Measurements from ENCODE around the gene SAMHD1.

Gene SAMHD1

DNA sequence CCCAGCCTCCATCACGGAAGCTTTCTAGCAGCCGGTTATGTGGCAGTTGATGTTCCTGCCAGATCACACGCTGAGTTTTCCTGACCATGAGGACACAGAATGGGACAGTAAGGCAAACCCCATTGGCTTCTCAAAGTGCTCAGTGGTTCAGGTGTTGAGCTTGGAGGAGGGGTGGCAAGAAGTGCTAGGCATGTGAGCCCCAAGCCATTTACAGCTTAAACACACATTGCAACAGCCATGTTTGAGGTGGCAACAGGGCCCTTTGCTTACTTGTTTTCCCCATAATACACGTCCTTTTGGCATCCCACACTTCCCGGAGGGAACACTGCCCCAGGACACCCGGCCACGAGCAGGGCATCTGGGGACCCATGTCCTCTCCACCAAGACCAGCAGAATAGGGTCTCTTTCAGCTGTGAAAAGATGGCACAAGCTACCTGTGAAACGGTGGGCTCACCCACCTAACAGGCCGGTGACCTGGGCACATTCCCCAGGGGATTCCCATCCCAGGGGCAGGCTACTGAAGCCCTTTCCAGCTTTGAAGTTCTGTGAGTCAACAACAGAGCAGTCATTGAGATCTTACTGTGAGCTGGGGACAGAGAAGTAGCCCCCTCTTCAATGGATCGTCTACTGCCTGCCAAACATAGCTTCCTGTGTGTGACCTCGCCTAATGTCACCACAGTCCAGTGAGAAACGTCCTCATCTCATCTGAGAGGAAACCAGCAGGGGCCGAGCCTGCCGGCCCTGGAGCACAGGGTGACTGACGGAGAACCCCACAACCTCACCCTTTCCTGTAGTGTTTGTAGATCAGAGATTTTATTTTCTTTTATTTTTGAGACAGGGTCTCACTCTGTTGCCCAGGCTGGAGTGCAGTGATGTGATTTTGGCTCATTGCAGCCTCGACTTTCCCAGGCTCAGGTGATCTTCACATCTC lies 79.6 kb downstream of the SAMHD1 start:
- no peak for DNase-seq

DNA sequence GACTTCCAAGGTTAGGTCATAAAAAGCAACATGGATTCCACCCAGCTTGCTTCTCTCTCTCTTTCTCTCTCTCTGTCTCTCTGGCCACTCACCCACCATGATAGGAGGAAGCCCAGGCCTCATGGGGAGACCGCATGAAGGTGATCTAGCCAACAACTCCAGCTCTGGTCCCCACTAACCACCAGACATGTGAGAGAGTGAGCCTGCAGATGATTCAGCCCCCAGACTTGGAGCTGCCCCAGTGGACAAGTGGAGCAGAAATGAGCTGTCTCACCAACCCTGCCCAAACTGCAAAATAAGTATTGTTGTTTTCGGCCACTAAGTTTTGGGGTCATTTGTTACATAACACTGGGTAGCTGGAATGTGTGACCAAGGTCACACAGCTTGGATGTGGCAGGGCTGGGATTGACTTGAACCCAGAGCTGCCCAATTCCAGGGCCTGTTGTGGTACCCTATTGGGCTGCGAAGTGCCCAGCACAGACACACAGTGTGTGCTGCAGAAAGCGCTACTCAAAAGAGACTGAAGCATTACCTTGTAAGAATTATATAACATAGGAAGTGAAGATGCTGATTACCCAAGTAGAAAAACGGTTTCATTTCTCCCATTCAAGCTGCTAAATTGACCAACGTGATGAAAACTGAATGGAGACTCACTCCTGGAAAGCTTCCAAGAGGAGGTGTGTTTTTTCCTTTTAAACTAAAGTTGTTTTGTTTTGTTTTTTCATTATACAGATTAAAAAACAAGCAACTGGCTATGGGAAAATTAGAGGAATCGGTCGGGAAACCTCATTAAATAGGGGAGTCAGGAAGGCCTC lies 84.6 kb downstream of the SAMHD1 start:
- DNase-seq = no peak

DNA sequence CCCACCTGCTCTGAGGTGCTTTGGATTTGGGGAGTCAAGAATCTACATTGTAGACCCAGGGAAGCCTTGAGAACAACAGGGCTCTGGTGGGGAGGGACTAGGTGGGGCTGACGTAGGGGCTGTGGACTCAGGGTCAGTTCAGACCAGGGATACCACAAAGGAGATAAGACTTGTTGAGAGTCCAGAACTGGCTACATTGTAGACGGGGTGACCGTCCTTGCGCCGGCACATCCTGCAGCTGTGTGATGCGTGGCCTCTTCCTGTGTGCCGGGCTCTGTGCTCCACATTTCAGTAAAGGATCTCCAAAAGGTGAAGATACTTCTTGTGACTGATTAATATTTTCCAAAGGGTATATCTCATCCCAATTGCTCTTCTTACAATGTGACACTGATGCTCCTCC lies 85.3 kb downstream of the SAMHD1 start:
- no peak for DNase-seq

DNA sequence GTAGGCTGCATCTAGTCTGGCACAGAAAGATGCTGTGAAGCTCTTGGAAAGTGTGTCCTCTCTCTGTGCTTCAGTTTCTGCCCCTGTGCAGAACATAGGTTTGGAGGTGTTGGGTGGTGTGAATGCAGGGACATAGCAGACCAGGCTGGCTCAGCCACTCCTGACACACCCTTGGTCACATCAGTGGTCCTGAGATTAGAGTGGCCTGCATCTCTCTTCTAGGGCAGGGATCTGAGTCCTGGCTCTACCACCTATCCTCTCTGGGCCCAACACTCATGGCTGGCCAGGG lies 85.7 kb downstream of the SAMHD1 start:
- DNase-seq = no peak

DNA sequence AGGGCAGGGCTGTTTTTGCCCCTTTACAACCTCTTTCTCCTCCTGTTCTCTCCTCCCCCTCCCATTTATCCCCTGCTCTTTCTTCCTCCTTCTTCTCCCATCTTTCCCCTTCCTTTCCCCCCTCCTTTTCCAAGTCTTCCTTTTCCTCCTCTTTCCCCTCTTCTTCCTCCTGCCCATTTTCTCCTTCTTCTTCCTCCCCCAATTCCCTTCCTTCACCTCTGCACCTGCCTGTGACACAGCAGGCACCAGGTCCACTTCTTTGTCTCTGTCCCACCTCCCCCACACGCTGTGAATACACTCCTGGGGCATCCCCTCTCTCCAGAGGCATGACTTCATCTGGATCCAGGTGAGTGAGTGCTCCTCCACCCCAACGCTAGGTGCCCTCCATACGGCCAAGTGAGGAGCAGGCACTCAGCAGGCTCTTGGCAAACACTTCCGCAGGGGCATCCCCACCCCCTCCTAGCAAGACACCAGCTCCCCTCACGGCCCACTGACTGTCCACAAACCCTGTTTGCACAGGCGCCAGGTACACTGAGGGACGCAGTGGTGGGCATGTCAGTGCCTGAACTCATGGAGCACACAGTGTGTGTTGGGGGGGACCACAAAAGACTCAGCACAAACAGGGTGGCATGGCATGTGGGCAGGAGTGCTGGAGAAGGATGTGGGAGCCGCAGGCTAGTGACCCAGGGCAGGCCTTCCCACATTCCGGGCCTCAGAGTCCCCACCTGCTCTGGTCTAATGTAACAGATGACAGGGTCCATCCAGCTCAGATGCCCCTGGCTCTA lies 86.2 kb downstream of the SAMHD1 start:
- DNase-seq = no peak

DNA sequence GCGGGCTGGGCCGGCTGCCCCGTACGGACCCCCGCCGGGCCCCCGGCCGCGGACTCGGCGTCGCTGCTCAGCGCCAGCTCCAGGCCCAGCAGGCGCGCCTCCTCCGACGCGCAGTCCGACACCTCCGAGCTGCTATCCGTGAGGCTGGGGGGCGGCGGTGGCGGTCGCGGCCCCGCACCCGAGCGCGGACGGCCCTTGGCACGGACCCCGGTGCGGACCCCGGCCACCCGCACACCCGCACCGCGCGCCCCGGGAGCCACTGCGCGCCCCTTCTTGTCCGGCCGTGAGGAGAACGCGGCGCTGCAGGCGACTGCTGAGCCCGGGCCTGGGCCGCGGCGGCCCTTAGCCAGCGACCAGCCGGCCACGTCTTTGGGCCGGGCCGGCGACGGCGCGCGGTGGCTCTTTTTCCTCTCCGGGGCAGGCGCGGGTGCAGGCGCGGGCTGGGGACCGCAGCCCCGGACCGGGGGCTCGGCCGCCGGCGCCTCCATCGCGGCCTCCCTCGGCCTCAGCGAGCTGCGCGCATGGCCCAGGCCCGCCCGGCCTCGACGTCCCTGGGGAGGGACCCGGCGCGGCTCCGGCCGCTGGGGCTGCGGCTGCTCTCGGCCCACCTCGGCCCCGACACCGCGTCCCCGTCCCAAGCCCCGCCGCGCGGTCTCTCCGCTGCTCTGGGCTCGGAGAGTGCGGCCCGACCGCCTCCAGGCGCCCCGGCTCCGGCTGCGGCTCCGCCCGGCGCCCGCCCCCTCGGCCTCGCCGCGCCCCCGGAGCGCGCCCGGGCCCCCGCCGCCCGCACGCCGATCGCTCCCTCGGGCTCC lies 88.4 kb downstream of the SAMHD1 start:
- DNase-seq = no peak

DNA sequence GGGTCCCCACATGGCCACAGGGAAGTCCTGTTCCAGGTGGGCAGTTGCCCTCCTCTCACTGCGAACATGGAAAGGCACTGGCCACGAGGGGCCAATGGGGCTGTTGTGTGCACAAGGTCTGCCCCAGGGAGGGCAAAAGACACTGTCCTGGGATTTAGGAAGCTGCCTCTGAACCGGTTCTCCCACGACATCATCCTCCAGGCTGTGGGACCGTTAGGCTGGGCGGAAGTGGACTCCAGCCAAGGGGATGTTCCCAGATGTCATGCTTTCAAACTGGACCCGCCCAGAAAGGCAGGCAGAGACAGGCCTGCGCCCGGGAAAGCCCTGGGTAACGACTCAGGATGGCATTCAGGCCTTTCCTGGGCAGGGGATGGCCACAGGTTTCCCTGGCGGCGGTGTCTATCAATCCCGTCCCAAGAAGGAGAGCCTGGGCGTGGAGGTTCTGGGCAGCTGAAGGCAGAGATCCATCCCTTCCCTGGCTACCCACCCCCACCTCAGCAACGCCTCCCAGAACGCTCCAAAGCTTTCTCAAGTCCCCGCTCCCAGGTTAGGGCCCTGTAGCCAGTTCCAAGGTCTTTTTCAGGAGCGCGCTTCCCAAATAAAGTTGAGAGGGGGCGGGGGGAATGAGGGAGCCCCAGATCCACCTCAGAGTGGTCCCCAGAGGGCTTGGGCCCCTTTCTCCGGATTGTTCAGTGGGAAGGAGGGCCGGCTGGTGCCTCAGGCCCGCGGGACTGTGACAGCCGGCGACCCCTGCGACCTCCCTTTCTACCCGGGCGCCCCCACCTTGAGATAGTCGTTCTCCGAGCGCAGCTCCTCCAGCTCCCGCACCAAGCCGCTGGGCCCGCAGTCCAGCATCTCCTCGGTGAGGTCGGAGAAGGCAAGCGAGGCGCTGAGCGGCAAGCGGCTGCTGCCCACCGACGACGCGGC lies 89.4 kb downstream of the SAMHD1 start:
- DNase-seq = no peak

DNA sequence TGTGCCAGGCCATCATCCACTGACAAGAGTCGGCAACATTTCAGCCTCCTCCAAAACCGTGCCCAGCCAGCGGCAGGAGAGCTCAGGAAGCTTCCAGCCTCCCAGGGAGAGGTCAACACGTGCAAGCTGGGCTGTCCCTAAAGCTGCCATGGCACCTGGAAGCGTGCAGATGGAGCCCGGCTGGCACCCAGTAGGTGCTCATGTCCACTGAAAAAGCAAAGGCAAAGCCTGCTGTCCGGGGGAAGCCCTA lies 90.0 kb downstream of the SAMHD1 start:
- DNase-seq = no peak

DNA sequence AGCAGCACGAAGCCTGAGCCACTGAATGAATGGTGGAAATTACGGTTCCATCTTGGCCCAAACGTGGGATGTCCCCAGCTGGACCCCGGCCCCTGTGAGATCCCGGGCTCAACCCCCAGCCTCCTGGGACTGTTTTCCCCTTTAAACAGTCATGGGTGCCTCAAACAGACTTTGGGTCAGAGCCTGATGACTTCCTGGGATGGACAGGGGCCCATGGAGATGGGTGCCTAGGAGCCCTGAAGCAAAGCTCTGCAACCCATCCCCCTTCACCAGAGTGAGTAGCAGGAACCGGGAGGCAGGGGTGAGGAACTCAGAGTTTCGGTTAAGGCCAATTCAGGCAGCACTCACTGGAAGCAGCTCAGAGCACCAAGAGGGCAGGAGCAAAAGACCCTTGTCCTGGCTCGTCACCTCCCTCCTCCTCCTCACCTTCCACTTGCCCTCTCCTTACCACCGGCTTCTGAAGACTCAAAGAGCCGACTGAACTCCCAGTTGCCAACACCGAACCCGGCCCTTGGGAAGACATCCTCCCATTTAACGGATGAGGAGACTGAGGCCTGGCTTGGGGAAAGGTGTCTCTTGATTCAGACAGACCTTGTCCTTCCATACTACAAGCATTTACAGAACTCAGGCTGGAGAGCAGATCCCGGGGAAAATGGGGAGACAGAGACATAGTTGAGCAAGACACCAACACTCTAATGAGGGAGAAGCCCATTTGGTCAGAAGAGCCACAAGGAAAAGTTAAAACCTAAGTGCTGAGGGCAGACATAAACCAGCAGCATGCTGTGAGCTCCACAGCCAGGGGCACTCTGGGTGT lies 90.5 kb downstream of the SAMHD1 start:
- DNase-seq = no peak

DNA sequence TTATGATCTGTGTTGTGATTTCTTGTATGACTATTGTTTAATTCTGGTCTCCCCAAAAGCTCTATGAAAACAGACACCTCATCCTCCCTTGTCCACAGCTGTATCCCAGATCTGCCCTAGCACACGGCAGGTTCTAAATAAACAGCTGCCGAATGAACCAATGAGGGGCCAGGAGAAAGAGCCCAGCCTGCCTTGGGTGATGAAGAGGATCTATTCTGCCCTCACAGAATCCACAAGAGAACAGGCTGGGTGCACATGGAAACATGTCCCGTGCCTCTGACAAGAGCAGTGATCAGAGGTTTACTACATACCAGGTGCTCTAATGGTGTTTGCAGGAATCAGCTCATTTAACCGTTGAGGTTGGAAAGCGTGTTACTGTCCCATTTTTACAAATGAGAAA lies 91.2 kb downstream of the SAMHD1 start:
- no peak for DNase-seq

DNA sequence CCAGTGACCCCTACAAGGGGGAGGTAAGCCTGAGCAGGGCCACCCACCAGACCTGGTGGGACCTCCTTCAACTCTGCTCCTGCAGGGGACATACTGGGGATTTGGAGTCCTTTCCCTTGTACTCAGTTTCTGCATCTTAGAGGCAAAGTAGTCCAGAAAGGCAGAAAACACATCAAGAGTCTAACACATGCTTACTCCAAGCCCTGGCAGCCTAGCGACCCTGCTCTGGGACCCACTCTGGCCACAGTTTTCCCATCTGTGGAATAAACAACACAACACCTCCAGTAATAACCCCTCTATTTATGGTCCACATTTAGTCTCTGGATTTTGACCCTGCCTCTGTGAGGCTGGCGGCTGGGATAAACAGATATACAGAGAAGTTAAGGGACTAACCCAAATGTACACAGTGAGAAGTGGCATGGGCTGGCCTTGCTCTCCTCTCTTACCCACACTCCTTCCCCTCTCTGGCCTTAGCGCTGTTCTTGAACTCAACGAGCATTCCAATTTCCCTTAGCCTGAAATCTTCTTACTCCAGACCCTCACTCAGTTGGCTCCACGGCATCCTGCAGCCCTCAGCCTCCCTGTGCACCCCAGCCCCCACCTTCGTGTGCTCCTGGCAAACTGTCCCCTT lies 91.7 kb downstream of the SAMHD1 start:
- no peak for DNase-seq

DNA sequence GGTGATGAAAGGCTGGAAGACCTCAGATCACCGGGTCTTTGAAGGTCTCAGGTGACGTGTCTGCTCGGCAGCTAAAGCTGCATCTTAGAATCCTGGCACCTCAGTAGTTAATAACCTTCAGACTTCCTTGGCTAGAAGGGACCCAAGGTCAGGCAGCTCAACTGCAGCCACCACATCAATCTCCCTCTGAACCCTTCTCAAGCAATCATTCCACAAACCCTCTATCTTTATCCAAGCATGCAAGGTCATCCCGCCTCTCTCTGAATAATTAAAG lies 92.3 kb downstream of the SAMHD1 start:
- DNase-seq = no peak

DNA sequence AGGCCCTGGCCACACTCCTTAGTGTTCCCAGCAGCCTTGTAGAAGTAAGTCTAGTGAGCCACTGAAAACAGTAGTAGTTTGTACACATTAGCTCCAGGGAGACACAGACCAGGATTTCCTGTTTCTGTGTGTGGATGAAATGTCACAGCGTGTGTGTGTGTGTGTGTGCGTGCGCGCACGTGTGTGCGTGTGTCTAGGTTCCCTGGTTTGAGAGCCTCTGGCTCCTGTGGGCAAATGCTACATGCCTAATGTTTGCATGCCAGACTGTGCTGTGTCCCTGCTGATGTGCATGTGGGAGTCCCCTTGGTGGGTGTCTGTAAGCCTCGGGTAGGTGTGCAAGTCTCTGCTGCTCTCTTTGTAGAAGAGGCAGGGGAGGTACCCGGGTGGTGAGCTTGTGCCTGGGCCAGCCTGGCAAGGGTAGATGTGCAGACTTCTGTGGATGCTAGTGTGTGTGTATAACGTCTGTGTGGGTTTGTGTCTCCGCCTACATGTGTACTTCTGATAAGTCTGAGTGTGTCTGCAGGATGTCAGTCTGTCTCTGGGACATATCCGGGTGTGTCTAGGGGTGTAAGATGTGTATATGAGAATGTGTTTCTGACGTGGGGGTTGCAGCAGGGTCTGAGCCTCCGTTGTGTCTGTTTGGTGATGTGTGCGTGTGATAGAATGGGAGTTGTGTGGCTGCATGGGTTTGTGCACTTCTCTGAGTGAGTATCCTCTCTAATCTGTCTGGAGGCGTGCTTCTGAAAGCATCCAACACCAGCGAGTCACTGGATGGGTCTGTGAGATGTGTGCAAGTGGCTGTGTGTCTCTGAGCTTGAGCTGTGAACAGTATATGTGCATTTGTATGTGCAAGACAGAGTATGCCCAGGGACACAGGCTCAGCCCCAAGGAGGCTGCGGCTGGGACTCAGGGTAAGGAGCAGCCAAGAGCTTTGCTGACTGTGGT lies 94.5 kb downstream of the SAMHD1 start:
- no peak for DNase-seq

DNA sequence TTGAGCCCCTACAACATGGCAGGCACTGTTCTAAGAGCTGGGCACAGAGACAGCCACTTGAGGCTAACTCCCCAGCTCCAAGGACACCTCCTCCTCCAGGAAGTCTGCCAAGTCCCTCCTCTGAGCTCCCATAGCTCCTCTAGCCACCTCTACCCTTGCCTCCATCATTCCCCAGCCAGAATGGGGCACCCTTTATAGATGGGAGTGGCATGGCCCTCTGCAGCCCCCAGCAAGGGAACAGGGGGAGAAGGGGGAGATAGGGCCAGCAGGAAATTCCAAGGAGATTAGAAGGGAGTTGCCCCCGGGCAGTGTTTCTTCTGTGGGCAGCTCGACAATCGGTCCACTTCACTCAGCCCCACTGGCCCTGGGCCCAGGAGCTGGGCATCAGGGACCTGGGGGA lies 95.3 kb downstream of the SAMHD1 start:
- no peak for DNase-seq

DNA sequence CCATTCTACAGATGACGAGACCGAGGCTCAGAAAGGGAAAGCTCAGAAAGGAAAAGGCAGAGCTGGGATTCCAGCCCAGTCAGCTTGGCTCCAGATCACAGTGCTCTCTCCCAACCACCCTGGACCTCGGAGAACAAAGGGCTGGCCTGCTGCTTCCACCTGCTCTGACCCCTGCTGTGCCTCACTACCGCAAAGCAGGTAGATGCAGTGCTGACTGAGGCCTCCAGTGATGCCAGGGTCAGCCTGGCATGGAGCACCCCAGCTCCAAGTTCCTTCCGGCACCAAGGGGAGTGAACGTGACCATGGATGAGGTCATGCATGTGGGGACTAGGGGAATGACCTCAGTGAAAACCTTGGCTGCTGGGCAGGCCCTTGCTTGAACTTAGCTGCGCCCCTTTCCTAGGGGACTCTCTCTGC lies 96.3 kb downstream of the SAMHD1 start:
- no peak for DNase-seq

DNA sequence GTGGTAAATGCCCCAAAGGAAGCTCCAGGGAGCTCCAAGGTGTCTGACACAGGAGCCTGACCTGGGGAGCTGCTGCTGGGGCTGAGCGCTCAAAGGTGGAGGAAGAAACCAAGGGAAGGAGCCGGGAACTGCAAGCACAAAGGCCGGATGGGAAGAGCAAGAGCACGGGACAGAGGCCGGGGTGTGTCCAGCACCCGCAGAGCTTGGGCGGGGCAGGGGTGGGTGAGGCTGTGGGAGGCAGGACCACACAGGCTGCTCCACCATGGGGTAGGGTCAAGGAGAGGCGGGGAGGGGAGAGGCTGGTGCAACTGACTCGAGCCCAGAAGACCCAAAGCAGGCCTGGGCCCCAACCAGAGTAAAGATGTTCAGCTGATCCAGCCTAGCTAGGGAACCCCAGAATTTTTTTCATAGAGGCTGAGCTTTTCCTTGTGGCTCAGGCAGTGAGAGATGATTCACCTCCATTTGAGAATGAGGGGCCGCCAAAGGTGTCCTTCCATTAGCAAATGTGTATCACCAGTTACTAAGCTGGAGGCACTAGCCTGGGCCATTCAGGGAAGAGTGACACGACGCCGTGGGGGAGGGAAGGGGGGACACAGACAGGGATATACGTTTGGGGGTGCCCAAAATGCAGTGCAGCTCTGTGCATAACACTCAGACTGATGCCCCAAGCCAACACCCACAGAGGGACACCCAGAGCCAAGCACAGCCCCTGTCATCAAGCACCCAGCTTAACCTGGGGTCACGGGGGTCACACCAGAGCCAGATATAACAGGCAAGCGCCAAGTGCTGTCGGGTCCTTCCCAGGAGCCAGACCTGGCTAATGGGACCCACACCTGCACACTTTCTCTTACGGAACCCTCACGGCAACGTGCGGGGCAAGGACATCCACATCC lies 96.9 kb downstream of the SAMHD1 start:
- no peak for DNase-seq

DNA sequence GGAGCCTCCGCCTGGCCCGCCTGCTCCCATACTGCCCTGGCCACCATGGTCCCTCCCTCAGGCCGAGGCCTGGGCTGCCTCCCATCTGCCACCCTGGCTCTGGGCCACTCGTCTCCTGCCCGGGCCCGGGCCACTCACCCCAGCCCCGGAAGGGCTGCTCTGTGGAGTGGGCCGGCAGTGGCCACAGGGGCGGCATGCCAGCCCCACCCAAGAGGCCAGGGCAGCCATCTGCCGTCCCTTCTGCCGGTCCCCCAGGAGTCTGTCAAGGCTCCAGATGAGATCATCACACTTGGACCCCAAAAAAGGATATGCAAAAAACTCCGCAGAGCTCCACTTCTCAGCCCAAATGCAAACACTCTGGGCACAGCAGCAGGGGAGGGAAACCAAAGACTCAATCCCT lies 99.3 kb downstream of the SAMHD1 start:
- DNase-seq = no peak

DNA sequence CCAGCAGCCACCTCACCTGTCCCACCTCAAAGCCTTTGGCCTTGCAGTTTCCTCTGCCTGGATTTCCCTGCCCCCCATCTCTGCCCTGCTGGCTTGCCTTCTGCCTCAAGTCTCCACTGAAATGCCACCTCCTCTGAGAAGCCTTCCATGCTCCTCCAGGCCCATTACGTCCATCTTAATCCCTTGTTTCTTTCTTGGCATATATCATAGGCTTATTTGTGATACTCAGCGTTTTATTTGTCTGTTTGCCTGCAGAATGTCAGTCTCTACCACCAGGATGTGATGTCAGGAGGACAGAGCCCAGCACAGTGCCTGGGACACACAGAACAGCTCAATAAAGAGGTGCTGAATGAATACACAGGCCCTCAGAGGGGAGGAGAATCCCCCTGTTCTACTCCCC lies 100.0 kb downstream of the SAMHD1 start:
- DNase-seq = no peak
